AG04450 (cell line): Measurements from ENCODE around the gene C17orf100. TPM values are rescaled to one million over a fixed set of nuclear protein-coding genes. Genes with fewer than 3 reads are reported as not detected.

Source experiments
- CTCF ChIA-PET: fragments of 300-600, 350-600 bp; formaldehyde crosslinking; extraction: SDS; loops from one replicate; lab custom pipeline; 2022; ENCODE audit warnings: antibody characterized with exemption, inconsistent platforms; lab: Charles Lee
- POLR2A ChIA-PET: fragments of 350-600 bp; formaldehyde crosslinking; extraction: SDS; loops from one replicate; lab custom pipeline; 2021; ENCODE audit warnings: antibody characterized with exemption, inconsistent platforms; lab: Yijun Ruan, JAX
- DNase-seq: peaks from one replicate; pipeline ENCODE4 v3.0.0-alpha.2; 2011; ENCODE audit warnings: low read depth, low spot score
- H3K27ac ChIP-seq: one replicate; pipeline ENCODE4 v1.5.1; 2012; ENCODE audit warnings: low read depth, low read length, control low read depth
- H3K27me3 ChIP-seq: one replicate; pipeline ENCODE4 v1.6.0; 2012; ENCODE audit warnings: low read length; ENCODE audit not compliant: control insufficient read depth, insufficient read depth
- H3K4me3 ChIP-seq: 2 replicates; pipeline ENCODE4 v1.5.1; 2011; ENCODE audit warnings: mild to moderate bottlenecking, low read depth, low read length, control low read depth
- H3K9me3 ChIP-seq: 2 replicates; pipeline ENCODE4 v1.5.1; 2012; ENCODE audit warnings: low read length; ENCODE audit not compliant: control insufficient read depth, insufficient read depth
- polyA plus RNA-seq: library from polyadenylated mRNA; depleted of rRNA; stranded (reverse); fragments of >200 nt; gene quantifications from 2 replicates; pipeline ENCODE4 v1.2.3, GENCODE V29; 2011
- TF ChIP-seq, protein P1 (sequence below): IDR thresholded peaks from 2 replicates; pipeline ENCODE4 v1.5.1; 2011; ENCODE audit warnings: low read depth, low read length, control low read depth, inconsistent platforms

C17orf100 gene
- polyA plus RNA-seq, 1 experiment: 1.8 TPM

DNA sequence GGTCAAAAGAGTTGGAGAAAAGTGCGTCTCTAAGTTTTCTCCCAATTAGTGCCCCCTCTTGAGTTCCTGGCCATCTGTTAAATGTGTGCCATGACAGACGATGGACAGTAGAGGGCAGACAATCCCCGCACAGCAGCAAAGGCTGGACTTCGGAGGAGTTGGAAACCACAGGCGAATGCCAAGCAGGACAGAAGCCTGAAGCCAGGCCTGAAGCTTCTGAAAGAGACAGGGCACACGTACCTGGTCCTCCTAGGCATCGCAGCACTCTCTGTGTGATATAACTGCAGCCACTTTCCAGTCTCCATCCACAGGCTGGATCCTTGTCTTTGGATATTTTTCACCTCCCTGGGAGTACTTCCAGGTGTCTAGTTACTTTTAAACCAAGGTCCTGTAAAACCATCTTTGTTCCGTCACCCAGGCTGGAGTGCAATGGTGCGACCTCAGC is 14.5 kb downstream of the C17orf100 start:
- no peak overlapping the region for H3K27ac ChIP-seq
- TF ChIP-seq, protein P1, sequence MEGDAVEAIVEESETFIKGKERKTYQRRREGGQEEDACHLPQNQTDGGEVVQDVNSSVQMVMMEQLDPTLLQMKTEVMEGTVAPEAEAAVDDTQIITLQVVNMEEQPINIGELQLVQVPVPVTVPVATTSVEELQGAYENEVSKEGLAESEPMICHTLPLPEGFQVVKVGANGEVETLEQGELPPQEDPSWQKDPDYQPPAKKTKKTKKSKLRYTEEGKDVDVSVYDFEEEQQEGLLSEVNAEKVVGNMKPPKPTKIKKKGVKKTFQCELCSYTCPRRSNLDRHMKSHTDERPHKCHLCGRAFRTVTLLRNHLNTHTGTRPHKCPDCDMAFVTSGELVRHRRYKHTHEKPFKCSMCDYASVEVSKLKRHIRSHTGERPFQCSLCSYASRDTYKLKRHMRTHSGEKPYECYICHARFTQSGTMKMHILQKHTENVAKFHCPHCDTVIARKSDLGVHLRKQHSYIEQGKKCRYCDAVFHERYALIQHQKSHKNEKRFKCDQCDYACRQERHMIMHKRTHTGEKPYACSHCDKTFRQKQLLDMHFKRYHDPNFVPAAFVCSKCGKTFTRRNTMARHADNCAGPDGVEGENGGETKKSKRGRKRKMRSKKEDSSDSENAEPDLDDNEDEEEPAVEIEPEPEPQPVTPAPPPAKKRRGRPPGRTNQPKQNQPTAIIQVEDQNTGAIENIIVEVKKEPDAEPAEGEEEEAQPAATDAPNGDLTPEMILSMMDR: peak; percentile 98
- H3K27me3 ChIP-seq: peaks cover 28% of the 10 kb centered on the region
- POLR2A ChIA-PET: interaction anchor here (0.6 kb wide), 1 partner anchor 1081 kb away, joined by 3 read pairs; no protein-coding TSS in a partner anchor
- CTCF ChIA-PET: interaction anchor here (0.6 to 5.3 kb wide), 13 partner anchors 9 to 356 kb away, joined by 3 to 65 read pairs (median 5); no protein-coding TSS in a partner anchor
- DNase-seq: peak; percentile 60
- H3K9me3 ChIP-seq: no peaks in the 10 kb centered on the region
- H3K4me3 ChIP-seq: no peak overlapping the region

DNA sequence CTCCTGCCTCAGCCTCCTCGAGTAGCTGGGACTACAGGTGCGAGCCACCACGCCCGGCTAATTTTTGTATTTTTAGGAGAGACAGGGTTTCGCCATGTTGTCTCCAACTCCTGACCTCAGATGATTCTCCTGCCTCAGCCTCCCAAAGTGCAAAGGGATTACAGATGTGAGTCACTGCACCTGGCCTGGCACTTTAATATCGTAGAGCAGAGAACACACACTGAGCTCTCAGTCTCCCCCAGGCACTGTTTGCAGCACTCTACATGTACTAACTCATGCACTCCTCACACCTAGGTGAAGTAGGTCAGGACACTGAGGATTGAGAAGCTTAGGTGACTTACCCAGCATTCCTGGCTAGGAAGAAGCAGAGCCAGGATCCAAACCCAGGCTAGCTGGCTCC is 15.0 kb downstream of the C17orf100 start:
- H3K9me3 ChIP-seq: no peaks in the 10 kb centered on the region
- CTCF ChIA-PET: interaction anchor here (0.6 to 5.3 kb wide), 12 partner anchors 9 to 356 kb away, joined by 3 to 65 read pairs (median 6); no protein-coding TSS in a partner anchor
- POLR2A ChIA-PET: interaction anchor here (0.6 kb wide), 1 partner anchor 1082 kb away, joined by 3 read pairs; no protein-coding TSS in a partner anchor

DNA sequence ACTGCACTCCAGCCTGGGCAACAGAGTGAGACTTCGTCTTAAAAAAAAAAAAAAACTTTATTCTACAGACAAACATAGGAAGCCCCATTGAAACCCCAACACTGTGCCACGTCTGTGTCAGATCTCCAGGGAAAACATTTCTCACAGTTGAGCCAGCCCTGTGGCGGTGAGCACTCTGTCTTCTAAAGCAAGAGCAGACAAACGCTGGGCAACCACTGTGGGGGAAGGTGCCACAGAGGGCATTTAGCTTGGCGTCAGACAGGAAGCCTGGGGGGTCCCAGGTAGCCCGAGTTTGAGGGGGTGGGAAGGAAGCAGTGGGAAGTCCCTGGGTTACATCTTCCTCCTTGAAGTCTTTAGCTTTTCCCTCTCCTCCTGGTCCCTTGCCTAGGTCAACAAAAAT is 16.0 kb downstream of the C17orf100 start:
- ChIA-PET POLR2A (interaction anchor here (0.7 kb wide), 1 partner anchor 85 kb away, joined by 4 read pairs; no protein-coding TSS in a partner anchor), CTCF (interaction anchor here (1.1 to 5.3 kb wide), 5 partner anchors 176 to 337 kb away, joined by 4 to 65 read pairs (median 15); no protein-coding TSS in a partner anchor)
- TF ChIP-seq, protein P1: no peak
- Histone ChIP-seq H3K4me3 (no peak overlapping the region), H3K27ac (no peak overlapping the region), H3K9me3 (no peaks in the 10 kb centered on the region), H3K27me3 (peaks cover 24% of the 10 kb centered on the region)
- DNase-seq: no peak

More for the DNA sequence above, 15.0 kb downstream of the C17orf100 start:
- DNase-seq: no peak
- H3K4me3 ChIP-seq: no peak overlapping the region
- H3K27me3 ChIP-seq: peaks cover 28% of the 10 kb centered on the region
- TF ChIP-seq, protein P1: no peak
- H3K27ac ChIP-seq: no peak overlapping the region

DNA sequence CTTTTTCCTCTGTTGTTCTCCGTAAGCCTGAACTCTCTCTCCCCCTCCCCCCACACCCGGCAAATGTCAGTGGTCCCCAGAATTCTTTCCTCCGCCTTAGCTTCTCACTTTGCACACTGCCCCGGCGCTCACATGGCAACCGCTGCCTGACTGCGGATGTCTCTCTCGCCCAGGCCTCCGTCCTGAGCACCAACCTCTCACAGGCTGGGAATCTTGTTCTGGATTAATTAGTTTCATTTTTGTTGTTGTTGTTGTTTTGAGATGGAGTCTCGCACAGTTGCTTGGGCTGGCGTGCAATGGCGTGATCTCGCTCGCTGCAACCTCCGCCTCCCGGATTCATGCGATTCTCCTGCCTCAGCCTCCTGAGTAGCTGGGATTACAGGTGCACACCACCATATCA is 16.7 kb downstream of the C17orf100 start:
- no peak overlapping the region for H3K4me3 ChIP-seq
- DNase-seq: no peak
- no peaks in the 10 kb centered on the region for H3K9me3 ChIP-seq
- TF ChIP-seq, protein P1: no peak
- peaks cover 24% of the 10 kb centered on the region for H3K27me3 ChIP-seq
- CTCF ChIA-PET: interaction anchor here (1.1 to 5.3 kb wide), 3 partner anchors 175 to 242 kb away, joined by 4 to 65 read pairs (median 35); no protein-coding TSS in a partner anchor
- no peak overlapping the region for H3K27ac ChIP-seq
- POLR2A ChIA-PET: interaction anchor here (1.1 kb wide), 1 partner anchor 352 kb away, joined by 3 read pairs; no protein-coding TSS in a partner anchor
